HG03064 (cell line): ENCODE measurements around the gene ASCL3.
"Not testable (repeated sequence)": the region's sequence is repeated elsewhere in the genome, so short reads cannot be mapped to it uniquely, and the experiment has no call there.

Experiments
- ATAC-seq: cut with Tn5 transposase; IDR thresholded peaks from one replicate; pipeline ENCODE4 v1.9.1; 2021; ENCODE audit warnings: low read depth; ENCODE audit not compliant: unreplicated experiment

The ASCL3 gene

DNA sequence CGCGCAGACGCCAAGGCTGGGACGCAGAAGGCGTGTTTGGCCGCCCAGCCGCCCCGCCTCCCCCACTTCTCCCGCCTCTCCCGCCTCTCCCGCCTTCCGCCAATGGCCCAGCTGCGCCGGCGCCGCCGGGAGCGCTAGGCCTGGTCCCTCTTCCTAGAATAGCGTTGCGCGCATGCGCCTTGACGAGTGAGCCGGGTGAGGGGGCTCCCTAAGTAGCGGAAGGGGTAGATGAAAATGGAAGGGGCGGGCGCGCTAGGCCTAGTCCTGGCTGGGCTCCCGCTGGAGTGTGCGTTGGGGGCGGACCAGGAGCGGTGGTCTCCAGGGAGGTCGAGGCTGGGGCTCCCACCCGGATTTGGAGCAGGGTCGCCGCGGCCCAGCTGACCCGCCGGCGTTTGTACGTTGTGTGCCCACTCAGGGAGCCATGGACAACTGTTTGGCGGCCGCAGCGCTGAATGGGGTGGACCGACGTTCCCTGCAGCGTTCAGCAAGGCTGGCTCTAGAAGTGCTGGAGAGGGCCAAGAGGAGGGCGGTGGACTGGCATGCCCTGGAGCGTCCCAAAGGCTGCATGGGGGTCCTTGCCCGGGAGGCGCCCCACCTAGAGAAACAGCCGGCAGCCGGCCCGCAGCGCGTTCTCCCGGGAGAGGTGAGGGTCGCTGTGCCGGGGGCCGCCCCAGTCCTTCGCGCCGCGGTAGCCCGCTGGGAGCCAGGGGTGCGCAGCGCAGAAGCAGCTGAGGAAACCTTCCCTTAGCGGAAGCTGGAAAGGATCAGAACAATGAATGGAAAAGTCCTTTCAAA is 31.6 kb downstream of the ASCL3 start, which contains the start of gene AKIP1:
Gene AKIP1 (plus strand): TSS at position 161 of the 795 bp plus-strand sequence. CDS start 261 bp downstream, at position 422.
- no peak for ATAC-seq

DNA sequence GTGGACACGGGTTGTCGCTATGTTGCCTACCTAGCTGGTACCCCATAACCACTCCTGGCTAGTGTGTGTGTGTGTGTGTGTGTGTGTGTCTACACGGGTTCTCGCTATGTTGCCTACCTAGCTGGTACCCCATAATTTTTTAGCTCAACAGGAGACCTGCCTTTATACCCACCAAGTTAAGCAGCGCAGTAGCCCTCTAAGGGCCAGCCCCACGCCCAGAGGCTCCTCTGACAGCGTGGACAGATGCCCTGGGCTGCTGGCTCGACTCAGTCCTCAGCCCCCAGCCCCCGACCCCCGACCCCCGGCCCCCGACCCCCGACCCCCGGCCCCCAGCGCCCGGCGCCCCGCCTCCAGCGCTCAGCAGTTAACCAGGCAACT is 32.2 kb downstream of the ASCL3 start:
- ATAC-seq: no peak

DNA sequence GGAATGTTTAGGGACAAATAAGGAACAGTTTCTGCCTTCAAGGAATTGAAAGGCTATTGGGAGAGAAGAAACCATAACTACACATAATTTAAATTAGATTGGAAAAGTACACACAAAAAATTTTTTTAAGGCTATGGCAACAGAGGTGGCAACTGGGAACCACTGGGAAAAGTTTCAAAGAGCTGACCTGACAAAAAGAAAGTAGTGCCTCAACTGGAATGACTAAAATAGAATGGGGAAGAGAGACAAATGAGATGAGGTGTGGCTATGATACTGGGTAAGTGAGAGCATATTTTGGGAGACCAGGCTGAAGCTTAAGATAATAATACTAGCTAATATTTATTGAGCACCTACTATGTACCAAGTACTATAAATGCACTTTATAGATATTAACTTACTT is 34.7 kb downstream of the ASCL3 start:
- no peak for ATAC-seq

DNA sequence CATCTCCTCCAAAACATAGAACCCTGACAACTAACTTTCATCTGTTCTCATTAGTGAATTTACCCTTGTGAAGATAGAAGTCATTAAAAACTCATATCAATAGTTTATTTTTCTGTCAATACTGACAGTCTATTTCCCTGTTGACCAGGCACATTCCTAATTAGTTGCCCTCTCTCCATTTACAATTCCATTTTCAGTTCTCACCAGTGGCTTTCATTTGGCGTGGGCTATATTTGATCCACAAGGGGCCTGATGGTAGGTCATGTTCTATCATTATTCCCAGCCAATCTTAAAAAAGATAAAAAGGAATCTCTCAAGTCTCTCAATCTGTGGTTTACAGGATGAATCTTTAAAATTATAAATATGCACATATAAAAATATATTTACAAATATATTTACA is 35.7 kb downstream of the ASCL3 start:
- ATAC-seq: no peak

DNA sequence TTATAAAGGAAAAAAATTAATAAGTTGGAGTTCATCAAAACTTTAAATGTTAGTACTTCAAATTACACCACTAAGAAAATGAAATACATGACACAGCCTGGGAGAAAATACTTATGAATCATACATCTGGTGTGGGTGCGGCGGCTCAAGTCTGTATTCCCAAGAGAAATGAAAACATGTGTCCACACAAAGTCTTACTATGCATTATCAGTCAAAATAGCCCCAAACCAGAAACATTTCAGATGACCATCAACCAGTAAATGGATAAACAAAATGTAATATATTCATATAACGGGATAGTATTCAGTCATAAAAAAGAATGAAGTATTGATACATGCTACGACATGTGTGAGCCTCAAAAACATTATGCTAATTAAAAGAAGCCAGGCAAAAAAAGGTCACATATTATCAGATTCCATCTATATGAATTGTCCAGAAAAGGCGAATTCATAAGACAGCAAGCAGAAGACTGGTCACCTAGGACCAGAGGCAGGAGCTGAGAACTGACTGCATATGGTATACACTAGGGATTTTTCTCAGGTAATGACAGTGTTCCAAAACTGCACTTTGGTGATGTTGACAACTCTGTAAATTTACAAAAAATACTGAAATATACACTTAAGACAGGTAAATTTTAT is 37.2 kb downstream of the ASCL3 start:
- no peak for ATAC-seq

DNA sequence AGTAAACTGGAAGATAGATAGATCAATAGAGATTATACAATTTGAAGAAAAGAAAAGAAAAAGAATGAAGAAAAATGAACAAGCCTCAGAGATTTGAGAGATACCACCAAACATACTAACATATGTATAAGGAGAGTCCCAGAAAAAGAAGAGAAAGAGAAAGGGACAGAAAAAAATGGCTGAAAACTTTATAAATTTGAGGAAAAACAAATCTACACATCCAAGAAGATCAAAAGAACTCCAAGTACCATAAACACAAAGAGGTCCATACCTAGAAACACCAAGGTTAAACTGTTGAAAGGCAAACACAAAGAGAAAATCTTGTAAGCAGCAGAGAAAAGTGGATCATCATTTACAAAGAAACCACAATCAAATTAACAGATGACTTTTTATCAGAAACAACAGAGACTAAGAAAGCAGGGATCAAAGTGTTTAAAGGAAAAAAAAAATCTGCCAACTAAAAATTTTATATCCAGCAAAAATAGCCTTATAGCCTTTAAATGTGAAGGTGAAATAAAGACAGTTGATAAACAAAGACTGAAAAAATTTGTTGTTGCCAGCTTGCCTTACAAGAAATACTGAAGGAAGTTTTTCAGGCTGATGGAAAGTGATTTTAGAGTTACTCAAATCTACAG is 43.6 kb downstream of the ASCL3 start:
- no peak for ATAC-seq

DNA sequence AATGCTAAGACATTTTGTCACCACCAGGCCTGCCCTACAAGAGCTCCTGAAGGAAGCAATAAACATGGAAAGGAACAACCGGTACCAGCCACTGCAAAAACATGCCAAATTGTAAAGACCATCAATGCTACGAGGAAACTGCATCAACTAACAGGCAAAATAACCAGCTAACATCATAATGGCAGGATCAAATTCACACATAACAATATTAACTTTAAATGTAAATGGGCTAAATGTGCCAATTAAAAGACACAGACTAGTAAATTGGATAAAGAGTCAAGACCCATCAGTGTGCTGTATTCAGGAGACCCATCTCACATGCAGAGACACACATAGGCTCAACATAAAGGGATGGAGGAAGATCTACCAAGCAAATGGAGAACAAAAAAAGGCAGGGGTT is 51.6 kb downstream of the ASCL3 start:
- not testable (repeated sequence) for ATAC-seq
